Peyer's patch (tissue), 4 donors: ENCODE measurements around the gene AKNA.

Experiments used
- POLR2A ChIP-seq, 2 donors: fragments of 450-650 bp; IDR thresholded peaks; one replicate each; pipeline ENCODE4 v1.5.1; 2017; ENCODE audit warnings: antibody characterized with exemption in 2 of 2, mild to moderate bottlenecking in 2 of 2, moderate library complexity in 2 of 2
- TF ChIP-seq, protein P1 (sequence below), 6 experiments: fragments of 450-650 bp in 4 of 6; fragments of 200-600 bp in 2 of 6; sonication (generic) in 1 of 6; IDR thresholded peaks; one replicate each; pipeline ENCODE4 v1.5.1; 2017 to 2019; ENCODE audit warnings: antibody characterized with exemption in 6 of 6, mild to moderate bottlenecking in 3 of 6, moderate library complexity in 1 of 6

DNA sequence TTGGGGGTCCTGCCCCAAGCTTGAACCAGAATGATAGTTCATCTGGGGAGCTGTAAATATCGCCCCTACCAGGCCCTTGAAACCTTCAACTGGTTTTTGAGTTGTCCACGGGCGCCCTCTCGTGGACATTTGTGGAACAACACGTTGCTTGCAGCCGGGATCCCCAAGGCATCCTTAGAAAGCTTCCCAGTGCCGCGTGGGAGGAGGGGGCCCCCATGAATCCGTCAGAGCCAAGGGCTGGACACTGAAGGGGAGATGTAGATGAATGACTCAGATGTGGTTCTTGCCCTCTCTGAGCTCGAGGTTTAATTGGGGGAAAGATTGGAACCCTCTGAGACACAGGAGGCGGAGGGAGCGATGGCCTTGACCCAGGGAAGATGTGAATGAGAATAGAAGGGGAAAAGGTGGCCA, 96.7 kb downstream of the AKNA start:
- TF ChIP-seq, protein P1, sequence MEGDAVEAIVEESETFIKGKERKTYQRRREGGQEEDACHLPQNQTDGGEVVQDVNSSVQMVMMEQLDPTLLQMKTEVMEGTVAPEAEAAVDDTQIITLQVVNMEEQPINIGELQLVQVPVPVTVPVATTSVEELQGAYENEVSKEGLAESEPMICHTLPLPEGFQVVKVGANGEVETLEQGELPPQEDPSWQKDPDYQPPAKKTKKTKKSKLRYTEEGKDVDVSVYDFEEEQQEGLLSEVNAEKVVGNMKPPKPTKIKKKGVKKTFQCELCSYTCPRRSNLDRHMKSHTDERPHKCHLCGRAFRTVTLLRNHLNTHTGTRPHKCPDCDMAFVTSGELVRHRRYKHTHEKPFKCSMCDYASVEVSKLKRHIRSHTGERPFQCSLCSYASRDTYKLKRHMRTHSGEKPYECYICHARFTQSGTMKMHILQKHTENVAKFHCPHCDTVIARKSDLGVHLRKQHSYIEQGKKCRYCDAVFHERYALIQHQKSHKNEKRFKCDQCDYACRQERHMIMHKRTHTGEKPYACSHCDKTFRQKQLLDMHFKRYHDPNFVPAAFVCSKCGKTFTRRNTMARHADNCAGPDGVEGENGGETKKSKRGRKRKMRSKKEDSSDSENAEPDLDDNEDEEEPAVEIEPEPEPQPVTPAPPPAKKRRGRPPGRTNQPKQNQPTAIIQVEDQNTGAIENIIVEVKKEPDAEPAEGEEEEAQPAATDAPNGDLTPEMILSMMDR (IDR thresholded peaks at IDR 0.05): peak; percentile 70 to 94 (median 88)
- TF ChIP-seq POLR2A (IDR thresholded peaks at IDR 0.05): no peak
